Fibroblast of mammary gland (primary cell): ENCODE data around the gene ACADL.

Experiments
- DNase-seq: peaks from one replicate; pipeline ENCODE4 v3.0.0-alpha.2; 2010; ENCODE audit warnings: low read depth
- H3K4me3 ChIP-seq: 2 replicates; pipeline ENCODE4 v1.5.1; 2011; ENCODE audit warnings: low read depth, mild to moderate bottlenecking, low read length, moderate library complexity; ENCODE audit not compliant: control insufficient read depth
- TF ChIP-seq, protein P1 (sequence below): conservative IDR thresholded peaks from 2 replicates; pipeline ENCODE4 v1.5.1; 2011; ENCODE audit warnings: low read depth, low read length, inconsistent platforms; ENCODE audit not compliant: control insufficient read depth, insufficient read depth

ACADL gene

GRCh38 chr2:210158236-210158635, 67.0 kb downstream of the ACADL start:
- DNase-seq, result no peak

GRCh38 chr2:210157526-210157925, 67.7 kb downstream of the ACADL start:
- TF ChIP-seq, protein P1, sequence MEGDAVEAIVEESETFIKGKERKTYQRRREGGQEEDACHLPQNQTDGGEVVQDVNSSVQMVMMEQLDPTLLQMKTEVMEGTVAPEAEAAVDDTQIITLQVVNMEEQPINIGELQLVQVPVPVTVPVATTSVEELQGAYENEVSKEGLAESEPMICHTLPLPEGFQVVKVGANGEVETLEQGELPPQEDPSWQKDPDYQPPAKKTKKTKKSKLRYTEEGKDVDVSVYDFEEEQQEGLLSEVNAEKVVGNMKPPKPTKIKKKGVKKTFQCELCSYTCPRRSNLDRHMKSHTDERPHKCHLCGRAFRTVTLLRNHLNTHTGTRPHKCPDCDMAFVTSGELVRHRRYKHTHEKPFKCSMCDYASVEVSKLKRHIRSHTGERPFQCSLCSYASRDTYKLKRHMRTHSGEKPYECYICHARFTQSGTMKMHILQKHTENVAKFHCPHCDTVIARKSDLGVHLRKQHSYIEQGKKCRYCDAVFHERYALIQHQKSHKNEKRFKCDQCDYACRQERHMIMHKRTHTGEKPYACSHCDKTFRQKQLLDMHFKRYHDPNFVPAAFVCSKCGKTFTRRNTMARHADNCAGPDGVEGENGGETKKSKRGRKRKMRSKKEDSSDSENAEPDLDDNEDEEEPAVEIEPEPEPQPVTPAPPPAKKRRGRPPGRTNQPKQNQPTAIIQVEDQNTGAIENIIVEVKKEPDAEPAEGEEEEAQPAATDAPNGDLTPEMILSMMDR, result no peak
- no peak for DNase-seq
- H3K4me3 ChIP-seq, result no peak overlapping the region

More at GRCh38 chr2:210158236-210158635, 67.0 kb downstream of the ACADL start:
- TF ChIP-seq, protein P1, result no peak
- H3K4me3 ChIP-seq, result no peak overlapping the region

GRCh38 chr2:210147614-210148013, 77.6 kb downstream of the ACADL start:
- TF ChIP-seq, protein P1, result no peak
- no peak overlapping the region for H3K4me3 ChIP-seq
- DNase-seq, result no peak
